ENCODE measurements around the gene ADAM29.

Gene ADAM29

DNA sequence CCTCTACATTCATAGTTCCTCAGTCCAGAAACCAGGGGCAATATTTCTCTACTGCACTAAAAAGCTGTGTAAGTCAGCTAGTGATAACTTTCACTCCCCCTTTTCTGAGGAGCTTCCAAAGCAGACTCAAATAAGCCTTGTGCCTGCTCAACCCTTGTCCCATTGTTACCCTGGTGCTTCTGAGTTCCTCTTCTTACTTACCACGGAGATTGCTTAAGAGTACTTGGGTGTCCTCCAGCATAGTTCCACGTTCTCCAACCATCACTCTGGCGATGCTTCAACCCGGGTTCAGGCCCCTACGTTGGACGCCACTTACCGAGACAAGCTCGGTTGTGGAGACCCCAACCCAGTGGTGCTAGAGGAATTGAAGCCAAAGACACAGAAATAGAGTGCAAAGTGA, 71.6 kb downstream of the ADAM29 start:
- no peak overlapping the region for H2BK5ac ChIP-seq (ENCODE audit: low read length)
- no peak overlapping the region for H2BK12ac ChIP-seq (ENCODE audit: low read length)
- H4K91ac ChIP-seq (ENCODE audit: low read depth, low read length, poor library complexity) = no peak overlapping the region
- H3K27me3 ChIP-seq (ENCODE audit: control insufficient read depth in 3 of 3, insufficient read depth in 3 of 3, low read depth in 1 of 3, low read length in 3 of 3) = no peaks in the 10 kb centered on the region
- no peak overlapping the region for H3K9ac ChIP-seq (ENCODE audit: low read depth, low read length, poor library complexity)
- H3K14ac ChIP-seq (ENCODE audit: low read length) = no peak overlapping the region
- no peak for DNase-seq (ENCODE audit: low spot score)
- WGBS, 2 donors (ENCODE audit: extremely low coverage in 2 of 2, insufficient read length in 2 of 2, insufficient replicate concordance in 1 of 2) = no CpG with 5 or more reads among the region's 8 CpGs
- H3K79me1 ChIP-seq (ENCODE audit: low read depth, low read length) = no peaks in the 10 kb centered on the region
- H4K8ac ChIP-seq (ENCODE audit: low read depth, low read length) = no peak overlapping the region
- H2AFZ ChIP-seq (ENCODE audit: low read length) = no peak overlapping the region
- no peak overlapping the region for H3K18ac ChIP-seq (ENCODE audit: low read length)
- no peak overlapping the region for H3K23ac ChIP-seq (ENCODE audit: low read depth, low read length, poor library complexity)
- no peak overlapping the region for H3K4ac ChIP-seq (ENCODE audit: low read length)
- no peak overlapping the region for H3K4me2 ChIP-seq (ENCODE audit: insufficient read depth, low read length, poor library complexity, severe bottlenecking)
- peaks cover 0 to 2% of the 10 kb centered on the region in 2 donors for H3K9me3 ChIP-seq (replicated peaks in 1 of 2; ENCODE audit: control insufficient read depth in 2 of 2, insufficient read depth in 1 of 2, low read depth in 1 of 2, low read length in 2 of 2)
- no peak overlapping the region for H3K27ac ChIP-seq (replicated peaks; ENCODE audit: low read length)
- H3K4me1 ChIP-seq (ENCODE audit: control insufficient read depth in 2 of 2, insufficient read depth in 1 of 2, low read depth in 1 of 2, low read length in 2 of 2) = no peaks in the 10 kb centered on the region
- H3K4me3 ChIP-seq (ENCODE audit: low read length in 2 of 2) = no peak overlapping the region
- H2AK5ac ChIP-seq (ENCODE audit: low read depth, low read length) = no peak overlapping the region
- no peaks in the 10 kb centered on the region for H3K36me3 ChIP-seq (replicated peaks in 1 of 2; ENCODE audit: control insufficient read depth in 2 of 2, insufficient read depth in 2 of 2, low read length in 2 of 2)
- H2BK15ac ChIP-seq (ENCODE audit: low read length) = no peak overlapping the region
- H2BK120ac ChIP-seq (ENCODE audit: low read depth, low read length) = no peak overlapping the region

DNA sequence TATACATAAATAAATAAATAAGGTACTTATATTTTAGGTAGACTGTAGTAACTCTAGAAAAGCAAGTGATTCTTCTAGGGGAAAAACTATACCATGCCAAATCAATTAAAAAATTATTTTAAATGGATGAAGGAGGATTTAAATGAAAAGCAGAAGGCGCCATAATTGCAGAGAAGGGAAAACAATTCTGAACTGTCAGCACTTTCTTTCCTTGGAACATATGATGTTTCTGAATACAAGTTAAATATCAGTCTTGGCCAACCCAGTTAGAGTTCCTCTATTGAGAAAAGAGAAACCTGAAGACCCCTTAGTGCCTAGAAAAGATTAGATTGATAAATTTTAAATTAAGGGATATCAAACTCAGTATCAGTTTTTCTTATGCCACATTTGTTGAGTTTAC, 75.8 kb downstream of the ADAM29 start:
- Histone ChIP-seq H3K79me1 (ENCODE audit: low read depth, low read length) (no peaks in the 10 kb centered on the region), H4K8ac (ENCODE audit: low read depth, low read length) (no peak overlapping the region), H3K27ac (replicated peaks; ENCODE audit: low read length) (no peak overlapping the region), H2BK15ac (ENCODE audit: low read length) (no peak overlapping the region), H3K9me3 (replicated peaks in 1 of 2; ENCODE audit: control insufficient read depth in 2 of 2, insufficient read depth in 1 of 2, low read depth in 1 of 2, low read length in 2 of 2) (no peaks in the 10 kb centered on the region), H3K23ac (ENCODE audit: low read depth, low read length, poor library complexity) (no peak overlapping the region), H2BK5ac (ENCODE audit: low read length) (no peak overlapping the region), H3K4me1 (ENCODE audit: control insufficient read depth in 2 of 2, insufficient read depth in 1 of 2, low read depth in 1 of 2, low read length in 2 of 2) (no peaks in the 10 kb centered on the region), H2BK12ac (ENCODE audit: low read length) (no peak overlapping the region), H3K4me3 (ENCODE audit: low read length in 2 of 2) (no peak overlapping the region), H2AFZ (ENCODE audit: low read length) (no peak overlapping the region), H3K27me3 (ENCODE audit: control insufficient read depth in 3 of 3, insufficient read depth in 3 of 3, low read depth in 1 of 3, low read length in 3 of 3) (no peaks in the 10 kb centered on the region), H4K91ac (ENCODE audit: low read depth, low read length, poor library complexity) (no peak overlapping the region), H3K4ac (ENCODE audit: low read length) (no peak overlapping the region), H3K14ac (ENCODE audit: low read length) (no peak overlapping the region), H3K18ac (ENCODE audit: low read length) (no peak overlapping the region), H3K9ac (ENCODE audit: low read depth, low read length, poor library complexity) (no peak overlapping the region), H3K4me2 (ENCODE audit: insufficient read depth, low read length, poor library complexity, severe bottlenecking) (no peak overlapping the region), H2BK120ac (ENCODE audit: low read depth, low read length) (no peak overlapping the region), H3K36me3 (replicated peaks in 1 of 2; ENCODE audit: control insufficient read depth in 2 of 2, insufficient read depth in 2 of 2, low read length in 2 of 2) (no peaks in the 10 kb centered on the region), H2AK5ac (ENCODE audit: low read depth, low read length) (no peak overlapping the region)
- no peak for DNase-seq (ENCODE audit: low spot score)
- WGBS, 2 donors (ENCODE audit: extremely low coverage in 2 of 2, insufficient read length in 2 of 2, insufficient replicate concordance in 1 of 2) = no CpG with 5 or more reads among the region's 1 CpG

DNA sequence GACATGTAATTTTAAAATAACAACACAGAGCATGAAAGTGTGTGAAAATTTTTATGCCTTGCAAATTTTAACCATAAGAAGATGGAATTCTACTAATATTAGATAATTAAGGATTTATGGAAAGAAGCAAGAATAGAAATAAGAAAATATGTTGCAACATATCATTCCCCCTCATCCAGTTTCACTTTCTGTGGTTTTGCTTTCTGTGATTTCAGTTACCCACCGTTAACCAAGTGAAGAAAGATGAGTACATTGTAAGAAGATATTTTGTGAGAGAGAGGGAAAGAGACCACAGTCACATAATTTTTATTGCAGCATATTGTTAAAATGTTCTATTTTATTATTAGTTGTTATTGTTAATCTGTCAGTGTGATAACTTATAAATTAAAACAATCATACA, 77.9 kb downstream of the ADAM29 start:
- no peaks in the 10 kb centered on the region for H3K4me1 ChIP-seq (ENCODE audit: control insufficient read depth in 2 of 2, insufficient read depth in 1 of 2, low read depth in 1 of 2, low read length in 2 of 2)
- no CpG with 5 or more reads among the region's 1 CpG for WGBS, 2 donors (ENCODE audit: extremely low coverage in 2 of 2, insufficient read length in 2 of 2, insufficient replicate concordance in 1 of 2)
- H2BK5ac ChIP-seq (ENCODE audit: low read length) = no peak overlapping the region
- no peaks in the 10 kb centered on the region for H3K36me3 ChIP-seq (replicated peaks in 1 of 2; ENCODE audit: control insufficient read depth in 2 of 2, insufficient read depth in 2 of 2, low read length in 2 of 2)
- H3K14ac ChIP-seq (ENCODE audit: low read length) = no peak overlapping the region
- H3K4me2 ChIP-seq (ENCODE audit: insufficient read depth, low read length, poor library complexity, severe bottlenecking) = no peak overlapping the region
- H4K91ac ChIP-seq (ENCODE audit: low read depth, low read length, poor library complexity) = no peak overlapping the region
- H3K79me1 ChIP-seq (ENCODE audit: low read depth, low read length) = no peaks in the 10 kb centered on the region
- no peak overlapping the region for H3K4ac ChIP-seq (ENCODE audit: low read length)
- H3K18ac ChIP-seq (ENCODE audit: low read length) = no peak overlapping the region
- H3K4me3 ChIP-seq (ENCODE audit: low read length in 2 of 2) = no peak overlapping the region
- H2BK120ac ChIP-seq (ENCODE audit: low read depth, low read length) = no peak overlapping the region
- no peak overlapping the region for H2AK5ac ChIP-seq (ENCODE audit: low read depth, low read length)
- H2BK12ac ChIP-seq (ENCODE audit: low read length) = no peak overlapping the region
- no peak for DNase-seq (ENCODE audit: low spot score)
- H4K8ac ChIP-seq (ENCODE audit: low read depth, low read length) = no peak overlapping the region
- no peak overlapping the region for H2BK15ac ChIP-seq (ENCODE audit: low read length)
- no peak overlapping the region for H2AFZ ChIP-seq (ENCODE audit: low read length)
- no peak overlapping the region for H3K27ac ChIP-seq (replicated peaks; ENCODE audit: low read length)
- no peak overlapping the region for H3K23ac ChIP-seq (ENCODE audit: low read depth, low read length, poor library complexity)
- H3K27me3 ChIP-seq (ENCODE audit: control insufficient read depth in 3 of 3, insufficient read depth in 3 of 3, low read depth in 1 of 3, low read length in 3 of 3) = no peaks in the 10 kb centered on the region
- H3K9me3 ChIP-seq (replicated peaks in 1 of 2; ENCODE audit: control insufficient read depth in 2 of 2, insufficient read depth in 1 of 2, low read depth in 1 of 2, low read length in 2 of 2) = no peaks in the 10 kb centered on the region
- H3K9ac ChIP-seq (ENCODE audit: low read depth, low read length, poor library complexity) = no peak overlapping the region

DNA sequence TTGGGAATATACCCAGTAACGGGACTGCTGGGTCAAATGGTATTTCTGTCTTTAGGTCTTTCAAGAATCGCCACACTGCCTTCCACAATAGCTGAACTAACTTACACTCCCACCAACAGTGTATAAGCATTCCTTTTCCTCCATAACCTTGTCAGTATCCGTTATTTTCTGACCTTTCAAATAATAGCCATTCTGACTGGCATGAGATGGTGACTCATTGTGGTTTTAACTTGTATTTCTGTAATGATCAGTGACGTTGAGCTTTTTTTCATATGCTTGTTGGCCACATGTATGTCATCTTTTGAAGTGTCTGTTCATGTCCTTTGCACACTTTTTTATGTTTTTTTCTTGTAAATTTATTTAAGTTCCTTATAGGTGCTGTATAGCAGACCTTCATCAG, 81.2 kb downstream of the ADAM29 start:
- Histone ChIP-seq H3K4me2 (ENCODE audit: insufficient read depth, low read length, poor library complexity, severe bottlenecking) (no peak overlapping the region), H3K79me1 (ENCODE audit: low read depth, low read length) (no peaks in the 10 kb centered on the region), H2AFZ (ENCODE audit: low read length) (no peak overlapping the region), H4K91ac (ENCODE audit: low read depth, low read length, poor library complexity) (no peak overlapping the region), H3K18ac (ENCODE audit: low read length) (no peak overlapping the region), H4K8ac (ENCODE audit: low read depth, low read length) (no peak overlapping the region), H3K27me3 (ENCODE audit: control insufficient read depth in 3 of 3, insufficient read depth in 3 of 3, low read depth in 1 of 3, low read length in 3 of 3) (no peaks in the 10 kb centered on the region), H3K9ac (ENCODE audit: low read depth, low read length, poor library complexity) (no peak overlapping the region), H3K14ac (ENCODE audit: low read length) (no peak overlapping the region), H3K4me1 (ENCODE audit: control insufficient read depth in 2 of 2, insufficient read depth in 1 of 2, low read depth in 1 of 2, low read length in 2 of 2) (no peaks in the 10 kb centered on the region), H3K36me3 (replicated peaks in 1 of 2; ENCODE audit: control insufficient read depth in 2 of 2, insufficient read depth in 2 of 2, low read length in 2 of 2) (no peaks in the 10 kb centered on the region), H3K27ac (replicated peaks; ENCODE audit: low read length) (no peak overlapping the region), H2AK5ac (ENCODE audit: low read depth, low read length) (no peak overlapping the region), H2BK5ac (ENCODE audit: low read length) (no peak overlapping the region), H3K4ac (ENCODE audit: low read length) (no peak overlapping the region), H2BK15ac (ENCODE audit: low read length) (no peak overlapping the region), H2BK12ac (ENCODE audit: low read length) (no peak overlapping the region), H3K4me3 (ENCODE audit: low read length in 2 of 2) (no peak overlapping the region), H3K9me3 (replicated peaks in 1 of 2; ENCODE audit: control insufficient read depth in 2 of 2, insufficient read depth in 1 of 2, low read depth in 1 of 2, low read length in 2 of 2) (no peaks in the 10 kb centered on the region), H2BK120ac (ENCODE audit: low read depth, low read length) (no peak overlapping the region), H3K23ac (ENCODE audit: low read depth, low read length, poor library complexity) (no peak overlapping the region)
- no CpG with 5 or more reads among the region's 4 CpGs for WGBS, 2 donors (ENCODE audit: extremely low coverage in 2 of 2, insufficient read length in 2 of 2, insufficient replicate concordance in 1 of 2)
- no peak for DNase-seq (ENCODE audit: low spot score)

Measured in neuronal stem cell (in vitro differentiated cells).